H1 (cell line): ENCODE results near the gene GRAMD2A.

Experiments
- BRCA1 ChIP-seq: IDR thresholded peaks from 2 replicates; pipeline ENCODE4 v1.6.1; 2012; ENCODE audit warnings: low read depth, low read length, improper control_type of control experiment
- CEBPB ChIP-seq: IDR thresholded peaks from 2 replicates; pipeline ENCODE4 v1.6.1; 2012; ENCODE audit warnings: low read depth, low read length
- CHD1 ChIP-seq: IDR thresholded peaks from 2 replicates; pipeline ENCODE4 v1.6.1; 2012; ENCODE audit warnings: low read depth, low read length, improper control_type of control experiment
- EZH2 ChIP-seq: fragments of 200-600 bp; sonication (generic); IDR thresholded peaks from 2 replicates; pipeline ENCODE4 v1.7.1; 2012; ENCODE audit warnings: low read depth, mild to moderate bottlenecking, moderate library complexity, low read length, inconsistent platforms; ENCODE audit not compliant: severe bottlenecking
- MAFK ChIP-seq: IDR thresholded peaks from 2 replicates; pipeline ENCODE4 v1.6.1; 2012; ENCODE audit warnings: low read depth, mild to moderate bottlenecking, improper control_type of control experiment, low read length
- MAX ChIP-seq: IDR thresholded peaks from 2 replicates; pipeline ENCODE4 v1.6.1; 2012; ENCODE audit warnings: inconsistent platforms
- POLR2AphosphoS5 ChIP-seq: IDR thresholded peaks from 2 replicates; pipeline ENCODE4 v1.6.1; 2011; ENCODE audit warnings: low read depth, low read length
- SUZ12 ChIP-seq: fragments of 200-600 bp; sonication (generic); IDR thresholded peaks from 2 replicates; pipeline ENCODE4 v1.6.1; 2012; ENCODE audit warnings: mild to moderate bottlenecking, inconsistent platforms, low read length, moderate library complexity, mixed read lengths
- TAF1 ChIP-seq: IDR thresholded peaks from 2 replicates; pipeline ENCODE4 v1.6.1; 2011; ENCODE audit warnings: mild to moderate bottlenecking, low read depth, low read length

DNA sequence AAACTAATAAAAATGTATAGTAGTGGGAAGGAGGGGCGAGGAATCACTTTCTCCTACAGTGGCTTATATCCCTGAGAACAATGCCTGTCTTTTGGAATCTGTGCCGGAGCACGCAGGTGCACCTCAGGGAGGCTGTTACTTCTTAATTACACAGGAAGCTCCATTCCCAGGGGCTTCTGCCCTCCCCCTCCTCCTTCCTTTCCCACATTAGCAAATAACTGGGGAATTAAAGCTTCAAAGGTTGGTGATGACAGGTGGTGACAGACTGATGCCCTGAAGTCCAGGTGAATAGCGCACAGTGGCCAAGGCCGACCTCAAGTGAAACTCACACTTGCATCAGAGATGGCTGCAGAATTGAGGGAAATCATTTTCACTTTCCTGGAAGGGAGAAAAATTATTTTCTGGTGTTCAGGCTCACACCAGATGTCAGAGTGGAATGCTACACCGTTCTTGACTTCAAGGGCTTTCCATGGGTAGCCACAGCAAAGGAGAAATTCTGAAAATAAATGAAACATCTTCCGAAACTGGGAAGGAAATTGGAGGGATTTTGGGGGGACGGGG, 3.7 kb downstream of the GRAMD2A start:
- TF ChIP-seq MAX (no peak), SUZ12 (no peak), EZH2 (no peak), CEBPB (no peak), BRCA1 (no peak), CHD1 (no peak), MAFK (no peak), TAF1 (no peak), POLR2AphosphoS5 (no peak)
